IMR-90 (cell line): Measurements from ENCODE around the gene XYLB. TPM values are rescaled to one million over a fixed set of nuclear protein-coding genes. Genes with fewer than 3 reads are reported as not detected.

Source experiments
- ATAC-seq: fragments of 200-7000 bp; cut with Tn5 transposase; 2 replicates; pipeline ENCODE4 v1.9.1; 2020; ENCODE audit warnings: low read depth, mild to moderate bottlenecking, moderate library complexity
- BruUV-seq: library from RNA; stranded (reverse); fragments of 400-500 nt; replicated peaks from 2 replicates; lab custom pipeline; 2021; lab: Mats Ljungman, UMichigan
- CTCF ChIA-PET: fragments of 300-600 bp; formaldehyde crosslinking; extraction: SDS; loops from one replicate; lab custom pipeline; 2021; ENCODE audit warnings: antibody characterized with exemption; lab: Yijun Ruan, JAX
- POLR2A ChIA-PET: fragments of 300-600 bp; sonication (Branson Sonifier 250); formaldehyde crosslinking; loops from one replicate; lab custom pipeline; 2022; ENCODE audit warnings: antibody characterized with exemption; ENCODE audit not compliant: unreplicated experiment; lab: Charles Lee
- DNase-seq: peaks from one replicate; pipeline ENCODE4 v3.0.0; 2013
- H2AFZ ChIP-seq: replicated peaks from 2 replicates; pipeline ENCODE3; 2013; ENCODE audit warnings: low read length, mild to moderate bottlenecking; ENCODE audit not compliant: poor library complexity
- H2AK5ac ChIP-seq: 2 replicates; pipeline ENCODE4 v1.6.1; 2013; ENCODE audit warnings: low read depth, low read length, inconsistent platforms
- H2AK9ac ChIP-seq: replicated peaks from 2 replicates; pipeline ENCODE3; 2013; ENCODE audit warnings: mild to moderate bottlenecking, low read depth, low read length, moderate library complexity; ENCODE audit not compliant: poor library complexity
- H2BK120ac ChIP-seq: 2 replicates; pipeline ENCODE4 v1.6.1; 2013; ENCODE audit warnings: low read depth, low read length, inconsistent platforms
- H2BK15ac ChIP-seq: 3 replicates; pipeline ENCODE4 v1.6.1; 2013; ENCODE audit warnings: low read depth, low read length, inconsistent platforms
- H2BK20ac ChIP-seq: 2 replicates; pipeline ENCODE4 v1.6.1; 2013; ENCODE audit warnings: low read depth, mild to moderate bottlenecking, inconsistent platforms, low read length, moderate library complexity
- H2BK5ac ChIP-seq: 2 replicates; pipeline ENCODE4 v1.6.1; 2013; ENCODE audit warnings: mild to moderate bottlenecking, low read depth, low read length, inconsistent platforms; ENCODE audit not compliant: poor library complexity, severe bottlenecking
- H3K14ac ChIP-seq: replicated peaks from 2 replicates; pipeline ENCODE4 v1.6.1; 2013; ENCODE audit warnings: low read depth, low read length, inconsistent platforms
- H3K18ac ChIP-seq: 2 replicates; pipeline ENCODE4 v1.6.1; 2013; ENCODE audit warnings: low read depth, low read length, control low read depth
- H3K23ac ChIP-seq: 2 replicates; pipeline ENCODE4 v1.6.1; 2013; ENCODE audit warnings: low read depth, low read length, inconsistent platforms
- H3K27ac ChIP-seq: 2 replicates; pipeline ENCODE4 v1.5.1; 2013; ENCODE audit warnings: mild to moderate bottlenecking, control low read depth, low read length; ENCODE audit not compliant: insufficient read depth
- H3K27me3 ChIP-seq: 2 replicates; pipeline ENCODE4 v1.6.1; 2013; ENCODE audit warnings: low read length; ENCODE audit not compliant: control insufficient read depth, insufficient read depth
- H3K36me3 ChIP-seq: 2 replicates; pipeline ENCODE4 v1.6.1; 2013; ENCODE audit warnings: low read length, mixed read lengths; ENCODE audit not compliant: control insufficient read depth, insufficient read depth
- H3K4ac ChIP-seq: 2 replicates; pipeline ENCODE4 v1.6.1; 2013; ENCODE audit warnings: low read depth, low read length, inconsistent platforms
- H3K4me1 ChIP-seq: 2 replicates; pipeline ENCODE4 v1.6.1; 2013; ENCODE audit warnings: low read length, mixed read lengths; ENCODE audit not compliant: control insufficient read depth, insufficient read depth
- H3K4me2 ChIP-seq: 2 replicates; pipeline ENCODE4 v1.6.1; 2013; ENCODE audit warnings: low read depth, mild to moderate bottlenecking, control low read depth, low read length, moderate library complexity
- H3K4me3 ChIP-seq: 2 replicates; pipeline ENCODE4 v1.5.1; 2013; ENCODE audit warnings: low read depth, mild to moderate bottlenecking, control low read depth, low read length, moderate library complexity; ENCODE audit not compliant: insufficient read depth
- H3K56ac ChIP-seq: 2 replicates; pipeline ENCODE4 v1.6.1; 2013; ENCODE audit warnings: low read length, inconsistent platforms; ENCODE audit not compliant: insufficient read depth; ENCODE audit errors: extremely low read depth
- H3K79me1 ChIP-seq, 2 experiments: 2 replicates each; pipeline ENCODE4 v1.6.1; 2013; ENCODE audit warnings: low read length in 2 of 2, inconsistent platforms in 1 of 2, low read depth in 1 of 2
- H3K9ac ChIP-seq: 2 replicates; pipeline ENCODE4 v1.6.1; 2013; ENCODE audit warnings: low read depth, low read length, control low read depth
- H3K9me1 ChIP-seq: 2 replicates; pipeline ENCODE4 v1.6.1; 2013; ENCODE audit warnings: low read length, inconsistent platforms; ENCODE audit not compliant: insufficient read depth
- H3K9me3 ChIP-seq: 2 replicates; pipeline ENCODE4 v1.6.1; 2013; ENCODE audit warnings: low read length; ENCODE audit not compliant: control insufficient read depth, insufficient read depth
- H4K20me1 ChIP-seq: 2 replicates; pipeline ENCODE4 v1.6.1; 2013; ENCODE audit warnings: low read length, inconsistent platforms; ENCODE audit not compliant: insufficient read depth
- H4K5ac ChIP-seq: 2 replicates; pipeline ENCODE4 v1.6.1; 2013; ENCODE audit warnings: mild to moderate bottlenecking, low read depth, low read length, control low read depth
- H4K8ac ChIP-seq, 2 experiments: 2 replicates each; pipeline ENCODE4 v1.6.1; 2013; ENCODE audit warnings: low read depth in 2 of 2, low read length in 2 of 2, control low read depth in 1 of 2, inconsistent platforms in 1 of 2
- H4K91ac ChIP-seq: 2 replicates; pipeline ENCODE4 v1.6.1; 2013; ENCODE audit warnings: low read depth, low read length, inconsistent platforms; ENCODE audit not compliant: insufficient read depth
- BHLHE40 ChIP-seq: fragments of 150-350 bp; IDR thresholded peaks from 2 replicates; pipeline ENCODE4 v1.6.1; 2016; ENCODE audit warnings: mild to moderate bottlenecking, low read depth, low read length
- MAFK ChIP-seq: IDR thresholded peaks from 2 replicates; pipeline ENCODE4 v1.6.1; 2012; ENCODE audit warnings: low read depth, low read length, improper control_type of control experiment
- MAZ ChIP-seq: IDR thresholded peaks from 2 replicates; pipeline ENCODE4 v1.6.1; 2012; ENCODE audit warnings: low read depth, mild to moderate bottlenecking, low read length, improper control_type of control experiment, moderate library complexity, borderline replicate concordance
- whole genome bisulfite sequencing, 2 experiments: methylation state at CpG; one replicate each; pipeline versions ENCODE4 v1.1.5 to v1.1.7; 2013; ENCODE audit warnings: missing lambda C conversion rate in 2 of 2; ENCODE audit not compliant: insufficient read length in 1 of 2; ENCODE audit errors: extremely low coverage in 2 of 2; 5-methylcytosine and 5-hydroxymethylcytosine counted together
- dilution Hi-C: fragments of 300-500 bp; cut with HindIII; formaldehyde crosslinking; loops from one replicate; pipeline ENCODE4 v1.14.3; 2018; ENCODE audit warnings: low sequenced_read_pairs; ENCODE audit not compliant: unreplicated experiment
- in situ Hi-C: fragments of 300-500 bp; cut with MboI; formaldehyde crosslinking; loops from 3 replicates; pipeline ENCODE4 v1.14.3; 2019; ENCODE audit warnings: low sequenced_read_pairs, inconsistent platforms, mixed read lengths
- intact Hi-C: fragments of 100-400 bp; cut with micrococcal nuclease; formaldehyde crosslinking; loops from 2 replicates; pipeline ENCODE4 v1.10.0; 2022
- polyA plus RNA-seq, 3 experiments: library from polyadenylated mRNA; depleted of rRNA; stranded (reverse); fragments of >200 nt; gene quantifications; 2 replicates each; pipeline ENCODE4 v1.2.3, GENCODE V29; 2012; ENCODE audit warnings: low replicate concordance in 1 of 3
- total RNA-seq: library from RNA; depleted of rRNA; stranded (reverse); fragments of >200 nt; gene quantifications from 2 replicates; pipeline ENCODE4 v1.2.3, GENCODE V29; 2012
- TF ChIP-seq, protein P1 (sequence below): conservative IDR thresholded peaks from 2 replicates; pipeline ENCODE4 v1.5.1; 2012; ENCODE audit warnings: mild to moderate bottlenecking, low read depth, low read length, improper control_type of control experiment

The XYLB gene
- total and polyA plus RNA-seq, 2 of the 4 experiments (the other 2 are of a cell fraction): 3.0 to 3.4 TPM

DNA sequence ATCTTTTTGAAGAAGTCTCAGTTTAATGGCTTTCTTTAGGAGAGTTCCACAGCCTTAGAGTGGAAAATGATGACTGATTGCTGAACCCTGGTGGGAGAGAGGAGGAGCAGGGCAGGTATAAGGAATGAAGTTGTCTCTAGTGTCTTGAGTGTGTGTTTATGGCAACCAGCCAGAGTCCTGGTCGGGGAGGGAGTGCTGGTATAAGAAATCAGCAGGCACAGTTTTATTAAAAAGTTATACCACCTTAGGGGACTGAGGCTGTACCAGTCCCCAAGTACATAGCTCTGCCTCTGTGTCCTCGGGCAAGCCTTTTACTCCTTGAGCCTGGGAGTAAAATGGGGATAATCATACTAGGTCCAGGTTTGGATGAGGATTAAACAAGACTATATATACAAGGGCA, 34.6 kb upstream of the XYLB start:
- H3K23ac ChIP-seq: no peak overlapping the region
- H3K27me3 ChIP-seq: peaks cover 31% of the 10 kb centered on the region
- no peak overlapping the region for H3K4me3 ChIP-seq
- H3K27ac ChIP-seq: no peak overlapping the region
- H4K5ac ChIP-seq: no peak overlapping the region
- no peak overlapping the region for H3K14ac ChIP-seq
- no peak overlapping the region for H2AK9ac ChIP-seq
- H2BK5ac ChIP-seq: no peak overlapping the region
- DNase-seq: no peak
- no peak overlapping the region for H3K18ac ChIP-seq
- no peaks in the 10 kb centered on the region for H3K9me1 ChIP-seq
- no peak overlapping the region for H2AFZ ChIP-seq
- BruUV-seq: no TSS peak
- H3K4ac ChIP-seq: no peak overlapping the region
- no peak overlapping the region for H4K8ac ChIP-seq
- H4K20me1 ChIP-seq: no peaks in the 10 kb centered on the region
- no peak overlapping the region for H2BK120ac ChIP-seq
- H3K79me1 ChIP-seq: no peaks in the 10 kb centered on the region
- H4K91ac ChIP-seq: no peak overlapping the region
- H3K4me1 ChIP-seq: no peaks in the 10 kb centered on the region
- intact Hi-C loops (no loop called here), dilution Hi-C loops (no loop called here), in situ Hi-C loops (no loop called here)
- no peak overlapping the region for H2BK20ac ChIP-seq
- WGBS, 2 experiments: no CpG with 5 or more reads among the region's 2 CpGs
- ChIA-PET POLR2A (no interaction called here), CTCF (no interaction called here)
- H3K9me3 ChIP-seq: no peaks in the 10 kb centered on the region
- no peak overlapping the region for H3K56ac ChIP-seq
- ATAC-seq: no peak
- no peak overlapping the region for H3K9ac ChIP-seq
- no peaks in the 10 kb centered on the region for H3K36me3 ChIP-seq
- H3K4me2 ChIP-seq: no peak overlapping the region
- H2AK5ac ChIP-seq: no peak overlapping the region
- H2BK15ac ChIP-seq: no peak overlapping the region
- TF ChIP-seq, protein P1, sequence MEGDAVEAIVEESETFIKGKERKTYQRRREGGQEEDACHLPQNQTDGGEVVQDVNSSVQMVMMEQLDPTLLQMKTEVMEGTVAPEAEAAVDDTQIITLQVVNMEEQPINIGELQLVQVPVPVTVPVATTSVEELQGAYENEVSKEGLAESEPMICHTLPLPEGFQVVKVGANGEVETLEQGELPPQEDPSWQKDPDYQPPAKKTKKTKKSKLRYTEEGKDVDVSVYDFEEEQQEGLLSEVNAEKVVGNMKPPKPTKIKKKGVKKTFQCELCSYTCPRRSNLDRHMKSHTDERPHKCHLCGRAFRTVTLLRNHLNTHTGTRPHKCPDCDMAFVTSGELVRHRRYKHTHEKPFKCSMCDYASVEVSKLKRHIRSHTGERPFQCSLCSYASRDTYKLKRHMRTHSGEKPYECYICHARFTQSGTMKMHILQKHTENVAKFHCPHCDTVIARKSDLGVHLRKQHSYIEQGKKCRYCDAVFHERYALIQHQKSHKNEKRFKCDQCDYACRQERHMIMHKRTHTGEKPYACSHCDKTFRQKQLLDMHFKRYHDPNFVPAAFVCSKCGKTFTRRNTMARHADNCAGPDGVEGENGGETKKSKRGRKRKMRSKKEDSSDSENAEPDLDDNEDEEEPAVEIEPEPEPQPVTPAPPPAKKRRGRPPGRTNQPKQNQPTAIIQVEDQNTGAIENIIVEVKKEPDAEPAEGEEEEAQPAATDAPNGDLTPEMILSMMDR: no peak
- TF ChIP-seq BHLHE40: no peak
- TF ChIP-seq MAZ: no peak
- no peak for TF ChIP-seq MAFK
